Mammary epithelial cell (primary cell): Measurements from ENCODE around the gene C6orf89.

Source experiments
- CTCF ChIP-seq, 2 donors: IDR thresholded peaks in 1 of 2; conservative IDR thresholded peaks in 1 of 2; 2 replicates each; pipeline ENCODE4 v1.5.1; 2011 to 2012; ENCODE audit warnings: inconsistent platforms in 2 of 2, low read length in 2 of 2, mild to moderate bottlenecking in 2 of 2, control low read depth in 1 of 2, low read depth in 1 of 2; ENCODE audit not compliant: insufficient read depth in 1 of 2; ENCODE audit errors: extremely low read depth in 1 of 2
- EZH2 ChIP-seq: IDR thresholded peaks from 2 replicates; pipeline ENCODE4 v1.6.1; 2012; ENCODE audit warnings: low read length, inconsistent platforms, borderline replicate concordance

GRCh38 chr6:36871686-36872085 is 14.1 kb upstream of the C6orf89 start:
- no peak for TF ChIP-seq CTCF (conservative IDR thresholded peaks at IDR 0.05 in 1 of 2, IDR thresholded peaks at IDR 0.05 in 1 of 2; ENCODE audit: extremely low read depth in 1 of 2, insufficient read depth in 1 of 2, low read depth in 1 of 2, low read length in 2 of 2)
- TF ChIP-seq EZH2, result no peak
